ENCODE results near the gene DMRTC1B.
"Not testable (repeated sequence)": the region's sequence is repeated elsewhere in the genome, so short reads cannot be mapped to it uniquely, and the experiment has no call there.

Gene DMRTC1B

GRCh38 chrX:72889740-72890139, 113.0 kb downstream of the DMRTC1B start:
- H3K4me3 ChIP-seq (ENCODE audit: low read length); H3K9me3 ChIP-seq (ENCODE audit: insufficient read depth, low read length); H3K79me2 ChIP-seq (ENCODE audit: low read length); H3K4me1 ChIP-seq (ENCODE audit: low read length); H3K9ac ChIP-seq (ENCODE audit: low read length); H3K27ac ChIP-seq (ENCODE audit: low read length); H3K27me3 ChIP-seq (ENCODE audit: low read depth, low read length); H3K4me2 ChIP-seq (ENCODE audit: low read length); H2AFZ ChIP-seq (ENCODE audit: low read depth, low read length); H4K20me1 ChIP-seq (ENCODE audit: insufficient read depth, low read length); H3K36me3 ChIP-seq (replicated peaks; ENCODE audit: low read depth, low read length): not testable (repeated sequence)
